H1 (cell line): Measurements from ENCODE around the gene TMEM151A. TPM values are rescaled to one million over a fixed set of nuclear protein-coding genes. Genes with fewer than 3 reads are reported as not detected.

Experiments used
- CTCF ChIA-PET: fragments of 300-600 bp; sonication (Branson Sonifier 250); formaldehyde crosslinking; loops from one replicate; lab custom pipeline; 2021; ENCODE audit not compliant: partially characterized antibody; lab: Charles Lee
- POLR2A ChIA-PET: fragments of 300-600 bp; sonication (Branson Sonifier 250); formaldehyde crosslinking; loops from one replicate; lab custom pipeline; 2021; ENCODE audit warnings: inconsistent platforms; ENCODE audit not compliant: partially characterized antibody; lab: Charles Lee
- DNase-seq, 2 experiments: peaks; one replicate each; pipeline versions ENCODE4 v3.0.0 to v3.0.0-alpha.2; 2010 to 2022; ENCODE audit warnings: low spot score in 2 of 2, low read depth in 1 of 2, mixed read lengths in 1 of 2
- FAIRE-seq: peaks from 2 replicates; lab custom pipeline; 2011; peaks lifted over from hg19 to GRCh38; lab: Jason Lieb, UNC
- H2AFZ ChIP-seq: 2 replicates; pipeline ENCODE4 v1.8.1; 2012; ENCODE audit warnings: low read length, inconsistent platforms
- H2AK5ac ChIP-seq: 2 replicates; pipeline ENCODE4 v1.6.1; 2013; ENCODE audit warnings: low read depth, low read length
- H2BK120ac ChIP-seq: replicated peaks from 2 replicates; pipeline ENCODE3; 2013; ENCODE audit warnings: low read depth, low read length, inconsistent platforms
- H2BK12ac ChIP-seq: 2 replicates; pipeline ENCODE4 v1.6.1; 2013; ENCODE audit warnings: low read depth, low read length
- H2BK15ac ChIP-seq: 2 replicates; pipeline ENCODE4 v1.6.1; 2013; ENCODE audit warnings: low read length
- H2BK20ac ChIP-seq: 2 replicates; pipeline ENCODE4 v1.6.1; 2013; ENCODE audit warnings: low read length
- H2BK5ac ChIP-seq: 2 replicates; pipeline ENCODE4 v1.6.1; 2013; ENCODE audit warnings: low read depth, low read length
- H3K14ac ChIP-seq: 2 replicates; pipeline ENCODE4 v1.6.1; 2013; ENCODE audit warnings: inconsistent platforms; ENCODE audit not compliant: insufficient read length
- H3K18ac ChIP-seq: 2 replicates; pipeline ENCODE4 v1.6.1; 2013; ENCODE audit warnings: low read length; ENCODE audit errors: extremely low read depth
- H3K23ac ChIP-seq: 2 replicates; pipeline ENCODE4 v1.6.1; 2013; ENCODE audit warnings: inconsistent platforms; ENCODE audit not compliant: insufficient read length
- H3K23me2 ChIP-seq: 2 replicates; pipeline ENCODE4 v1.6.1; 2013; ENCODE audit warnings: low read depth, low read length
- H3K27ac ChIP-seq: 2 replicates; pipeline ENCODE4 v1.6.1; 2011; ENCODE audit warnings: low read depth, low read length, inconsistent platforms
- H3K27me3 ChIP-seq, 4 experiments: replicated peaks in 1 of 4; 1 replicate in 1 of 4; 2 replicates in 3 of 4; pipeline versions ENCODE4 v1.6.1 to v1.8.1; 2011 to 2013; ENCODE audit warnings: low read length in 3 of 4, mild to moderate bottlenecking in 3 of 4, inconsistent platforms in 2 of 4, mixed read lengths in 2 of 4, moderate library complexity in 1 of 4; ENCODE audit not compliant: control insufficient read depth in 3 of 4, insufficient read depth in 3 of 4; ENCODE audit errors: extremely low read depth in 1 of 4
- H3K36me3 ChIP-seq, 4 experiments: 2 replicates each; pipeline versions ENCODE4 v1.6.1 to v1.8.1; 2011 to 2013; ENCODE audit warnings: mild to moderate bottlenecking in 4 of 4, low read length in 3 of 4, moderate library complexity in 2 of 4, control low read depth in 1 of 4, inconsistent platforms in 1 of 4; ENCODE audit not compliant: insufficient read depth in 4 of 4, control insufficient read depth in 2 of 4
- H3K4ac ChIP-seq: replicated peaks from 2 replicates; pipeline ENCODE3; 2013; ENCODE audit warnings: low read length, low read depth, mixed read lengths, inconsistent platforms; ENCODE audit not compliant: insufficient read length
- H3K4me1 ChIP-seq, 4 experiments: replicated peaks in 1 of 4; 1 replicate in 1 of 4; 2 replicates in 3 of 4; pipeline versions ENCODE4 v1.6.1 to v1.8.1; 2011 to 2013; ENCODE audit warnings: low read length in 3 of 4, inconsistent platforms in 2 of 4, mixed read lengths in 1 of 4; ENCODE audit not compliant: insufficient read depth in 4 of 4, control insufficient read depth in 3 of 4
- H3K4me2 ChIP-seq, 2 experiments: 2 replicates each; pipeline versions ENCODE4 v1.6.1 to v1.8.1; 2011 to 2013; ENCODE audit warnings: low read depth in 2 of 2, low read length in 2 of 2, control low read depth in 1 of 2, inconsistent platforms in 1 of 2, mild to moderate bottlenecking in 1 of 2; ENCODE audit not compliant: insufficient read depth in 1 of 2
- H3K4me3 ChIP-seq, 4 experiments: fragments of 200-600, 300-600 bp in 1 of 4; sonication (generic), shearing (Covaris generic), sonication (Bioruptor Twin) in 1 of 4; 2 replicates each; pipeline versions ENCODE4 v1.5.1 to v1.8.1; 2011 to 2016; ENCODE audit warnings: low read length in 4 of 4, low read depth in 3 of 4, control low read depth in 2 of 4, inconsistent platforms in 2 of 4, mild to moderate bottlenecking in 2 of 4, mixed read lengths in 1 of 4, moderate library complexity in 1 of 4; ENCODE audit not compliant: insufficient read depth in 2 of 4; ENCODE audit errors: extremely low read depth in 1 of 4
- H3K56ac ChIP-seq: replicated peaks from 2 replicates; pipeline ENCODE3; 2013; ENCODE audit warnings: low read depth, mild to moderate bottlenecking, mixed read lengths, low read length, inconsistent platforms; ENCODE audit not compliant: insufficient read length
- H3K79me1 ChIP-seq: 2 replicates; pipeline ENCODE4 v1.6.1; 2013; ENCODE audit warnings: low read depth, low read length, control low read depth
- H3K79me2 ChIP-seq, 2 experiments: 2 replicates each; pipeline versions ENCODE4 v1.6.1 to v1.8.1; 2012 to 2013; ENCODE audit warnings: low read length in 2 of 2, mild to moderate bottlenecking in 2 of 2, inconsistent platforms in 1 of 2; ENCODE audit not compliant: insufficient read depth in 2 of 2, control insufficient read depth in 1 of 2
- H3K9ac ChIP-seq, 4 experiments: replicated peaks in 1 of 4; 1 replicate in 1 of 4; 2 replicates in 3 of 4; pipeline versions ENCODE4 v1.6.1 to v1.8.1; 2011 to 2013; ENCODE audit warnings: low read depth in 3 of 4, low read length in 3 of 4, control low read depth in 2 of 4, mild to moderate bottlenecking in 2 of 4, moderate library complexity in 2 of 4, inconsistent platforms in 1 of 4; ENCODE audit errors: extremely low read depth in 1 of 4
- H3K9me3 ChIP-seq, 2 experiments: 2 replicates each; pipeline versions ENCODE4 v1.6.1 to v1.8.1; 2012 to 2013; ENCODE audit warnings: mild to moderate bottlenecking in 2 of 2, moderate library complexity in 2 of 2, control low read depth in 1 of 2, inconsistent platforms in 1 of 2, low read depth in 1 of 2, low read length in 1 of 2, mixed read lengths in 1 of 2; ENCODE audit not compliant: insufficient read depth in 2 of 2
- H4K20me1 ChIP-seq, 2 experiments: replicated peaks in 1 of 2; 2 replicates each; pipeline versions ENCODE3 to v1.8.1; 2011 to 2013; ENCODE audit warnings: inconsistent platforms in 2 of 2, low read length in 2 of 2, mild to moderate bottlenecking in 1 of 2; ENCODE audit not compliant: insufficient read depth in 2 of 2, control insufficient read depth in 1 of 2
- H4K5ac ChIP-seq: 2 replicates; pipeline ENCODE4 v1.6.1; 2013; ENCODE audit warnings: low read length, low read depth, mixed read lengths, inconsistent platforms; ENCODE audit not compliant: insufficient read length
- H4K8ac ChIP-seq: 2 replicates; pipeline ENCODE4 v1.8.0; 2013; ENCODE audit warnings: mild to moderate bottlenecking, moderate library complexity, low read length, inconsistent platforms; ENCODE audit not compliant: insufficient read depth; ENCODE audit errors: extremely low read depth
- H4K91ac ChIP-seq: replicated peaks from 2 replicates; pipeline ENCODE3; 2013; ENCODE audit warnings: low read length, mixed read lengths, inconsistent platforms; ENCODE audit not compliant: insufficient read length
- CREB1 ChIP-seq: IDR thresholded peaks from 2 replicates; pipeline ENCODE4 v1.6.1; 2012; ENCODE audit warnings: inconsistent platforms
- GABPA ChIP-seq: IDR thresholded peaks from 2 replicates; pipeline ENCODE4 v1.6.1; 2011; ENCODE audit warnings: mild to moderate bottlenecking, low read length, moderate library complexity, borderline replicate concordance; ENCODE audit not compliant: insufficient read depth
- HDAC2 ChIP-seq, 2 experiments: fragments of 300-600 bp in 1 of 2; sonication (generic) in 1 of 2; IDR thresholded peaks; 2 replicates each; pipeline ENCODE4 v1.6.1; 2011 to 2012; ENCODE audit warnings: low read depth in 2 of 2, low read length in 2 of 2, mild to moderate bottlenecking in 2 of 2, moderate library complexity in 2 of 2, borderline replicate concordance in 1 of 2, inconsistent platforms in 1 of 2
- KDM1A ChIP-seq: fragments of 200-600, 300-600 bp; sonication (generic); IDR thresholded peaks from 2 replicates; pipeline ENCODE4 v1.7.1; 2016; ENCODE audit warnings: mild to moderate bottlenecking, low read length, borderline replicate concordance
- KDM4A ChIP-seq: IDR thresholded peaks from one replicate; pipeline ENCODE4 v1.7.1; 2012; ENCODE audit warnings: low read depth, mild to moderate bottlenecking, moderate library complexity, low read length, inconsistent platforms; ENCODE audit not compliant: severe bottlenecking
- MAX ChIP-seq: IDR thresholded peaks from 2 replicates; pipeline ENCODE4 v1.6.1; 2012; ENCODE audit warnings: inconsistent platforms
- RAD21 ChIP-seq, 2 experiments: IDR thresholded peaks in 1 of 2; conservative IDR thresholded peaks in 1 of 2; 2 replicates each; pipeline ENCODE4 v1.6.1; 2011; ENCODE audit warnings: low read depth in 2 of 2, low read length in 2 of 2, improper control_type of control experiment in 1 of 2, inconsistent platforms in 1 of 2, mild to moderate bottlenecking in 1 of 2, moderate library complexity in 1 of 2
- RXRA ChIP-seq: IDR thresholded peaks from 2 replicates; pipeline ENCODE4 v1.6.1; 2011; ENCODE audit warnings: low read depth, mild to moderate bottlenecking, low read length, moderate library complexity; ENCODE audit not compliant: insufficient read depth
- WGBS, 2 experiments: shearing (Covaris generic) in 1 of 2; methylation state at CpG; one replicate each; pipeline versions ENCODE4 v1.1.6 to v1.1.7; 2013 to 2015; ENCODE audit warnings: low lambda C conversion rate in 2 of 2, mixed read lengths in 2 of 2, inconsistent platforms in 1 of 2, low coverage in 1 of 2, missing lambda C conversion rate in 1 of 2; ENCODE audit not compliant: insufficient replicate concordance in 2 of 2, insufficient coverage in 1 of 2, insufficient read length in 1 of 2; ENCODE audit errors: extremely low coverage in 1 of 2, missing lambda C conversion rate in 1 of 2; 5-methylcytosine and 5-hydroxymethylcytosine counted together
- polyA plus RNA-seq, 7 experiments: library from polyadenylated mRNA; depleted of rRNA in 3 of 7; stranded (reverse) in 5 of 7; unstranded in 2 of 7; fragments of >200 nt in 5 of 7; fragments of 200-250 nt in 2 of 7; gene quantifications; 1 replicate in 5 of 7; 2 replicates in 1 of 7; 4 replicates in 1 of 7; pipeline versions ENCODE4 v1.2.1 to v1.2.3, GENCODE V29; 2011 to 2013; ENCODE audit warnings: missing spikeins in 2 of 7, mixed read lengths in 2 of 7
- total RNA-seq: library from RNA; stranded (reverse); fragmentation: NEBNext Ultra II Directional; extraction: Animal tissue kit (Norgen Biotek cat#: 25700); gene quantifications from 2 replicates; pipeline ENCODE4 v1.2.1, GENCODE V29; 2021

TMEM151A gene
- total and polyA plus RNA-seq, 2 of the 8 experiments (the other 6 are each of a cell fraction or from before 2014, with no cell fraction given), result 3.2 TPM

GRCh38 chr11:66313321-66314185 is 21.9 kb downstream of the TMEM151A start:
- H2BK20ac ChIP-seq, result peak overlapping the region; percentile 48; the same call in 1 of the 2 replicates
- H3K56ac ChIP-seq, result peak overlapping the region; percentile 65
- peak overlapping the region; percentile 65; the same call in 1 of the 2 replicates for H2AFZ ChIP-seq
- H3K79me2 ChIP-seq, result no peaks in the 10 kb centered on the region
- no peaks in the 10 kb centered on the region for H3K79me1 ChIP-seq
- H3K4ac ChIP-seq, result peak overlapping the region; percentile 96
- H2AK5ac ChIP-seq, result no peak overlapping the region
- no peaks in the 10 kb centered on the region for H3K9me3 ChIP-seq
- no peak for FAIRE-seq
- WGBS, 2 experiments, result 48% methylated on average over 18 of the region's 38 CpGs; no CpG with 5 or more reads in 1 of the 2 experiments
- H3K4me2 ChIP-seq, result peak overlapping the region; percentile 48 to 88
- H3K4me3 ChIP-seq, result peak overlapping the region; percentile 39 to 70 (median 54)
- H3K14ac ChIP-seq, result no peak overlapping the region
- peak overlapping the region; percentile 90; the same call in 1 of the 2 replicates for H2BK5ac ChIP-seq
- peak overlapping the region; percentile 83 for H3K18ac ChIP-seq
- peaks cover 8% of the 10 kb centered on the region for H3K23me2 ChIP-seq
- peaks cover 12 to 32% (median 22%) of the 10 kb centered on the region in 4 experiments for H3K4me1 ChIP-seq
- H4K8ac ChIP-seq, result peak overlapping the region; percentile 87
- peak overlapping the region; percentile 71; the same call in 1 of the 2 replicates for H2BK12ac ChIP-seq
- CTCF ChIA-PET, result interaction anchor here (0.8 to 11.7 kb wide), 24 partner anchors 9 to 169 kb away, joined by 3 to 242 read pairs (median 5); partner anchors contain the start of genes B4GAT1, RAB1B, RIN1 and SLC29A2
- H3K36me3 ChIP-seq, result no peaks in the 10 kb centered on the region
- H4K20me1 ChIP-seq, result no peaks in the 10 kb centered on the region
- H4K5ac ChIP-seq, result peak overlapping the region; percentile 84
- peak overlapping the region; percentile 38 for H2BK120ac ChIP-seq
- H3K27ac ChIP-seq, result 0 out of 2 replicates have a peak overlapping the region, but pooled peaks have one; percentile 22
- H3K23ac ChIP-seq, result no peak overlapping the region
- DNase-seq, result no peak
- peak overlapping the region; percentile 88 for H4K91ac ChIP-seq
- H2BK15ac ChIP-seq, result peak overlapping the region; percentile 46; the same call in 1 of the 2 replicates
- H3K9ac ChIP-seq, result peak overlapping the region in 3 of 4 experiments; percentile 29 to 68 (median 62); a peak in 5 of 7 replicates
- POLR2A ChIA-PET, result interaction anchor here (1.0 to 4.1 kb wide), 17 partner anchors 8 to 57 kb away, joined by 3 to 25 read pairs (median 7); partner anchors contain the start of genes BRMS1, RIN1, TMEM151A and YIF1A
- peaks cover 0 to 3% (median 0%) of the 10 kb centered on the region in 4 experiments; a peak in 2 of 7 replicates for H3K27me3 ChIP-seq
- 0 out of 2 replicates have a peak, but pooled peaks have one; percentile 84 for TF ChIP-seq KDM1A
- peak; percentile 18 to 43; a peak in 3 of 4 replicates for TF ChIP-seq RAD21 (IDR thresholded peaks at IDR 0.05 in 1 of 2, conservative IDR thresholded peaks at IDR 0.05 in 1 of 2; ENCODE audit: low read depth in 2 of 2, low read length in 2 of 2)
- TF ChIP-seq GABPA, result no peak
- TF ChIP-seq HDAC2 (IDR thresholded peaks at IDR 0.05; ENCODE audit: borderline replicate concordance in 1 of 2, low read depth in 2 of 2, low read length in 2 of 2), result 0 out of 4 replicates have a peak, but pooled peaks of 1 of the 2 experiments have one; percentile 20
- 0 out of 2 replicates have a peak, but pooled peaks have one; percentile 30 for TF ChIP-seq MAX
- TF ChIP-seq KDM4A, result no peak
- peak; percentile 1; the same call in 1 of the 2 replicates for TF ChIP-seq CREB1
- no peak for TF ChIP-seq RXRA
